Kasumi-1 (cell line): ENCODE results near the gene TBC1D16.

Source experiments
- DNase-seq, 2 experiments: peaks; one replicate each; lab custom pipeline; 2025; lab: John Stamatoyannopoulos, UW

Gene TBC1D16

DNA sequence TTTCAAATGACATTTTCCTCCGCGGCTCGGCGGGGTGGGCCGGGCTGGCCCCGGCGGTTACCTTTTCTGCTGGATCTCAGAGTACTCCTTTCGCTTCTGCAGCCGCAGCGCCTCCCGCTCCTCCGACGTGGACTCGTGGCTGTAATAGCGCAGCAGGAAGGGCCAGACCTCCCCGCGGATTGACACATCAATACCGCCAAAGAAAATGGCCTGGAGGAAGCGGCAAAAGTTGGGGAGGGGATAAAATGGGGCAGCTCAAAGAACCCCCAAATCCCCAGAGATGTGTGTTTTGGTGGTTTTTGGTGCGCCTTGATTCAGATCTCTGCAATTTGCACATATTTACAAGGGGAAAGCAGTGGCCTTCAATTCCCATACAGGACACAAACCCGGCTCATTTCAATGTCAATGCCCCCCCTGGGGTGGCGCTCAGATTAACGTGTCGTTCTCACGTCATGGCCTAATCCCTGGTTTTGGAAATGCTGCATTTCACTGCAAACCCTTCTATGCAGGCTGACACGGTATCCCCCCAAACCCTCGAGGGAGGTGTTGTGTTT is 85.9 kb downstream of the TBC1D16 start:
- DNase-seq = no peak

GRCh38 chr17:79948945-79949655 is 86.6 kb downstream of the TBC1D16 start:
- no peak for DNase-seq

DNA sequence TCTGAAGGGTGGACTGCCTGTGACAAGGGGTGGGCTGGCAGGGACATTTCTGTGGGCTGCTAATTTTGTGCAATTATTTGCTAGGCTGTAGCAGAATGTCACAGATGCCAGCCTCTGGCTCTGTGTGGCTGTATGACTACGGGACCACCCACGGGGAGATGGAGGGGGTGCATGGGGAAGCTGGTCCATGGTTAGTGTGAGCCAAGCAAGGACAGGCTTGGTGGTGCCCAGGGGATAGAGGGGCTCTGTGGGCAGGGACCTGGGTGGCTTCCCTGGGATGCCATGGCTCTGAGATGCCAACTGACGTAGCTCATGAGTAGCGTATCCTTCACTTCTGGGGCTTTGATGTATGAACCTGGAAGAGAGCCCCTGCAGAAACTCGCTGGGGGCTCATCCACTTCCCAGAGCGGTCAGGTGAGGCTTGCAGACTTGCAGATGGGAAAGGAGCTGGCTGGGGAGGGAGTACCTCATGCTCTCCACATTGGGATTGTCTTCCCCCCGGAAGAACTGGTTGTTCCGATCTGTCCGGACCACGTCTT is 87.2 kb downstream of the TBC1D16 start:
- DNase-seq = no peak

DNA sequence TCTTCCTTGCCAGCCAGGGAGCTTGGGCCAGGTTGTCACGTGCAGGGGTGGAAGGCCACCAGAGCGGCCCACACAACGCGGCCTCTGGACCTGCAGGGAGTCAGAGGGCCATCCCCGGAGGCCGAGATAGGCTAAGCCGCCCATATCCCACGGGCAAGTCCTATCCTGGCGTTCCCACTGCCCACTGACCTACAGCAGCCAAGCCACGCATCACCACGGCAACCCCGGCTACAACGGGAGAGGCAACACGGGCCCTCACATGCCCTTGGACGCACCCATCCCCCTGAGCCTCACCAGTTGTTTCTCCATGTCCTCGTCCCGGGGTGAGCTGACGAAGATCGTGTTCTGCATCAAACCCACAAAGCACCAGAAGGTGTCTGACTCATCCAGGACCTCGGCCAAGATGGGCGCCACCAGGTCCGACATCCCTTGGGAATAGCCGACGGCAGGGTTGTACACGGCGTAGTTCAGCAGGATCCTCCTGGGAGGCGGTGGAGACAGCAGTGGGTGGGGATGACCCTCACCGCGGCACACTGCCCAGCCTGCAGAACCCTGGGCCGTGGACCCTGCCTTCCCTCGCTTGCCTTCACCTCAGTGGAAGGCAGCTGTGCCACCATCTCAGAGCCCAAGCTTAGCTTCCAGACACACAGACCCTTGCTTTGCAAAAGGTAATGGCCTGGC is 88.2 kb downstream of the TBC1D16 start:
- DNase-seq = no peak

- no peak for DNase-seq
Measured at GRCh38 chr17:79946352-79947231, 89.1 kb downstream of the TBC1D16 start.

GRCh38 chr17:79945591-79946255 is 89.9 kb downstream of the TBC1D16 start:
- no peak for DNase-seq

DNA sequence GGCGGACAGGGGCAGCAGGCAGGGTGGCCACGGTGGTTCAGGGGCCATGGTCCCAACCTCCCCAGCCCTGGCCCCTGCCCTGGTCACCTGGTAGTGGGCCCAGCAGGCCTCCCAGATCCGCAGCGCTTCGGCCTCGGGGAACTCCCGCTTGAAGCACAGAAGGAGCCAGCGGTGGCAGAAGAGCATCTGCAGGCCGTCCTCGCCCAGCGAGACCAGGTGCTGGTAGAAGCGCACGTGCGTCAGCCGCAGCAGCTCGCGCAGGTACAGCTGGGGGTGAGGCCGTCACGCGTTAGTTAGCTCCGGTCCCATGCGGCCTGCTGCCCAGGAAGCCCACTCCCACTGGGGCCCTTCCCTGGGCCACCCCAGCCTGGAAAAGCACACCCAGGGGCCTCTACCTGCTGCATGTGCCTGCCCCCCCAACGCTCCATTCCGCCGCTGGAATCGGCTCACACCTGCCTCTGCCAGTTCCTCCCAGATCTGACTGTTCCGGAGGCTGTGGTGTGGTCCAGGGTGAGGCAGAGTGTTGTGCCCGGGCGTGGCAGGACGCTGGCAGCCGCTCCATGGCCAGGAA is 90.8 kb downstream of the TBC1D16 start:
- no peak for DNase-seq

DNA sequence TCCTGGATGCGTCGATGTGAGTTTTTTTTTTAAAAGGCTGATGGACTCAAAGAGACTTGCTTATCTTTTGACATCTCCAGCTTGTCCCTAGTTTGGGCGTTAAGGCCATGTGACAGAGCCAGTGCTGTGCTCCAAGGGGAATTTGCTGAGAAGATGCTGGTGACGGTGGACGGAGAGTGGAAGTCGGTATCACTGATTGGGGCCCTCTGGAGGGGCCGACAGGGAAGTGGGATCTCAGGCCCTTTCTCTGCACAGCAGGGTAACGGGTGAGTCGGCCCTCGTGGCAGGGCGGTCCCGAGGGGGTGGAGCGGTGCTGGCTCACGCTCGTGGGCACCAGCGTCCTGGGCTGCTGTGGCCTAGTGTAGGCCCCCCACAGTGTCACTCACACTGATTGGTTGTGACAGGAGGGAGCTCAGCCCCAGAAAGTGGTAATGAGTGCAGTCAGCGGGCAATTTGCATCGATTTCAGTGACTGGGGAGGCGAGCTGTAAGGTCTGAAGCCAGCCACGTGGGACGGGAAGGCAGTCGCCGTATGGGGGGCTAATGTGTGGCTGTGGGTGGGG is 91.3 kb downstream of the TBC1D16 start:
- no peak for DNase-seq

GRCh38 chr17:79943347-79944241 is 92.1 kb downstream of the TBC1D16 start:
- DNase-seq = no peak

- DNase-seq = peak; percentile 97 to 98
Measured at GRCh38 chr17:79942591-79943346, 92.9 kb downstream of the TBC1D16 start.

- no peak for DNase-seq
Measured at GRCh38 chr17:79942011-79942405, 93.7 kb downstream of the TBC1D16 start.

DNA sequence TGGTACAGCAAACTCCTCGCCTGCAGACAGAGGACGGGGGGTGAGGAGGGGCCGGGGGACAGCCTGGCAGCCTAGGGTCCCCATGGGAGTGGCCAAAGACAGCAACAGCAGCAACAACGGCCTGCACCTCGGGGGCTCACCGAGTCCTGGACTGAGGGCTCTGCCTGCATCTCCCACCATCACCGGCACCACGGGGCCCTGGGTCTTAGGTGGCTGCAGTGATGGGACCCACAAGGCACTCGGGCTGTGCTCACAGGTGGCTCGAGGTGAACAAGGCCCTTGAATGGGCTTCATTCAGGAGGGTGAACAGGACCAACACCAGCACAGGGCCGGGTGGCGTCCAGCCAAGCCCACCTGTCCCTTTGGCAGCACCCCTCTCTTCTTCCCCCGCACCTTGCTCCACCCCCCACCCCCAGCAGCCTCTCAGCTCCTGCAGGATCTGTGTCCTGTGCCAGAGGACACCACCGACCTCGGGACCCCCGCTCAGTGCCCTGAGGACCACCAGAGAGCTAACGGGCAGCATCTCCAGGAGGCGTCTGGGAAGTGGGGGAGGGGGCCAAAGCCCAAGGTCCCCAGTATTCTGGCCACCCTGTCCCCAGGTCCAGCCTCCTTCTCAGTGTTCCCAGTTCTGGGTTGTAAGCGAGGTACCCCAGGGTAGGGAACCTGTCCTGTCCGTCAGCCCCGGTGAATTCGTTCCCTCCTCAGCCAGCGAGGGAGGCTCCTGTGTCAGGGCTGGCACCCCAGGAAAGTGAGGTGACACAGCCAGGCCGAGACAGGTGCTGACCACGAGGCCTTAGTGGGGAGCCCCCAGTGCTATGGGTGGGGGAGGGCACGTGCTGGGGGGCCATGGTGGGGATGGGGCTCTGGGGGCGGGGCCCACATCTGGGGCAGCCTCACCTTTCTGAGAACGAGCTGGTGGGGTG is 94.3 kb downstream of the TBC1D16 start:
- no peak for DNase-seq

DNA sequence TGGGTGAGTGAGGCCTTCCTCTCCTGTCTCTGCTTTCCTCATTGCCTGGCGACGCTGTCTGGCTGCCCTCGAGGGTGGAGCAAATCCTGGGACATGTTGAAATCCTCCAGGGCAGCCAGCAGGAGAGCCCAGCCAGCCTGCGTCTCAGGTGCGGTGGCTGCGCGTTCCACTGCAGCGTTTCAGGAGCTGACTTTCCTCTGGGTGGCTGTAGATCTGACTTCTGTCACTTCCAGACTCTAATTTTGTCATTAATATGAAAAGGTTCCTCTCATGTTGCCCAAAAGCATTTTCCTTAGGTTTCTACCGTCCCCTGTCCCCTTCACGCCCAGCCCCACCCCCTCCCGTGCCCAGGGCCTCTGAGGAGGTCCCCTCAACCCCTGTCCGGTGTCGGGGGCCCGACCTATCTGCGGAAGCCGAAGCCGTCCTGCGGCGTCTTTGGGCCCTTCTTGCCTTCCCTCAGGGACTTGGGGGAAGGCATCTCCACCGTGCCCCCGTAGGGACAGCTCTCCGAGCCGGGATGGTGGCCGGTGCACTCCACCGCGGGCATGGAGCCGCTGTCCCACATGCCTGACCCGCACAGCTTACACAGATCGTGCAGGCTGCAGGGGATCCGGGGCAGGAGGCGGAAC is 95.1 kb downstream of the TBC1D16 start:
- DNase-seq = no peak

- no peak for DNase-seq
Measured at GRCh38 chr17:79939755-79940458, 95.8 kb downstream of the TBC1D16 start.

GRCh38 chr17:79939094-79939435 is 96.6 kb downstream of the TBC1D16 start:
- no peak for DNase-seq

DNA sequence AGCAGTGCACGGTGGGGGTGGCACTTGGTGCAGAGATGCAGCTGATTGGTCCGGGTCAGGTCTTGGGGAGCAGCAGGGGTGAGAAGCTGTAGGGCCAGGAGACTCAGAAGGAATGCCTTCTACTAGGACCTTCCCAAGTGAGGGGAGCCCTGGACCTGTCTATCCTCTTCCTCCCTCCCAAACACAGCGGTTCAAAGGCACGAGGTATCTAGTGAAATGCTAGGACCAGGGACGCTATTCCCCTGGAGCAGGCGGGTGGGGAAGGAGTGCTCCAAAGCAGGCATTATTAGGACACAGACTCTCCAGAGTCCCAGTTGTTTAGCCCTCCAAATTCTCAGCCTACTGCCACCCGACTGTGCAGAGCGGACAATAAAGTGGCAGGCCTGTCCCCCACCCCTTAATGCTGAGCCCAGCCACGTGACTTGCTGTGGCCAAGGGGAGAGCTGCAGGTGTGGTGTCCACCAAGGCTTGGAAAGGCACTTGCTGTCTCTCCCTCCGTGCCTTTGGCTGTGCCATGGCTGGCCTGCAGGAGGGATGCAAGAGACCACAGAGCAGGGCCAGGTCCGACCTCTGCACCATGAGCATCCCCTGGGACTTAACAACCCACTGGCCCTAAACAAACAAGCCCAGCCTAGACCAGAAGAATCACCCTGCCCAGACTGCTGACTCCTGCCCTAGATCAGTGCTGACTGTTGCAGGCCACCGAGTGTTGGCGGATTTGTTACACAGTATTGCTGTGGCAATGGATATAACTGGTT is 97.2 kb downstream of the TBC1D16 start:
- DNase-seq = no peak
